Smooth muscle cell (in vitro differentiated cells): ENCODE data around the gene MAMDC2. TPM values are rescaled to one million over a fixed set of nuclear protein-coding genes. Genes with fewer than 3 reads are reported as not detected.
A peak's percentile ranks its signal among the peaks of the same experiment; 100 is the strongest.

Experiments used
- DNase-seq: peaks from one replicate; lab custom pipeline; 2025; ENCODE audit not compliant: unreplicated experiment; lab: John Stamatoyannopoulos, UW
- H2AFZ ChIP-seq: fragments of 200-600 bp; sonication (generic); 2 replicates; pipeline ENCODE4 v1.6.0; 2016; ENCODE audit warnings: antibody characterized with exemption, low read depth, mild to moderate bottlenecking
- H3F3A ChIP-seq: fragments of 200-600 bp; sonication (generic); 2 replicates; pipeline ENCODE4 v1.6.0; 2017; ENCODE audit warnings: antibody characterized with exemption, low read depth
- H3K27ac ChIP-seq: fragments of 200-600 bp; sonication (generic); 2 replicates; pipeline ENCODE4 v1.5.1; 2016; ENCODE audit warnings: low read depth, mild to moderate bottlenecking
- H3K27me3 ChIP-seq: fragments of 200-600 bp; sonication (generic); 2 replicates; pipeline ENCODE4 v1.6.1; 2016; ENCODE audit warnings: low read depth, mild to moderate bottlenecking
- H3K36me3 ChIP-seq: fragments of 200-600 bp; sonication (generic); 2 replicates; pipeline ENCODE4 v1.5.1; 2016; ENCODE audit warnings: low read depth
- H3K4me1 ChIP-seq: fragments of 200-600 bp; sonication (generic); 2 replicates; pipeline ENCODE4 v1.5.1; 2016; ENCODE audit warnings: low read depth
- H3K4me2 ChIP-seq: fragments of 200-600 bp; sonication (generic); 2 replicates; pipeline ENCODE4 v1.6.0; 2016; ENCODE audit warnings: mild to moderate bottlenecking
- H3K4me3 ChIP-seq: fragments of 200-600 bp; sonication (generic); 2 replicates; pipeline ENCODE4 v1.5.1; 2016; ENCODE audit warnings: mild to moderate bottlenecking
- H3K79me2 ChIP-seq: fragments of 200-600 bp; sonication (generic); 2 replicates; pipeline ENCODE4 v1.6.0; 2016; ENCODE audit warnings: low read depth, mild to moderate bottlenecking
- H3K9ac ChIP-seq: fragments of 200-600 bp; sonication (generic); 2 replicates; pipeline ENCODE4 v1.6.0; 2016; ENCODE audit warnings: low read depth
- H3K9me3 ChIP-seq: fragments of 200-600 bp; sonication (generic); replicated peaks from 2 replicates; pipeline ENCODE4 v1.5.1; 2016; ENCODE audit warnings: low read depth
- H4K20me1 ChIP-seq: fragments of 200-600 bp; sonication (generic); 2 replicates; pipeline ENCODE4 v1.6.0; 2016; ENCODE audit warnings: low read depth
- CTCF ChIP-seq: fragments of 200-600 bp; sonication (generic); IDR thresholded peaks from 2 replicates; pipeline ENCODE4 v1.5.1; 2017; ENCODE audit warnings: borderline replicate concordance, mild to moderate bottlenecking, antibody characterized with exemption; ENCODE audit not compliant: insufficient read depth, poor library complexity, severe bottlenecking
- WGBS: methylation state at CpG from one replicate; pipeline ENCODE4 v1.1.7; 2016; ENCODE audit warnings: low lambda C conversion rate; 5-methylcytosine and 5-hydroxymethylcytosine counted together
- polyA plus RNA-seq: library from polyadenylated mRNA; unstranded; fragments of >200 nt; fragmentation: Nextera tagmentation; extraction: Ambion mirVana; gene quantifications from 2 replicates; pipeline ENCODE4 v1.2.1, GENCODE V29; 2016
- total RNA-seq: library from RNA; depleted of rRNA; stranded (reverse); fragments of >200 nt; gene quantifications from 2 replicates; pipeline ENCODE4 v1.2.3, GENCODE V29; 2014

Gene MAMDC2
- total and polyA plus RNA-seq, 2 experiments from 2014 or later, result 8.2 to 13.0 TPM

GRCh38 chr9:70120834-70121510 lies 77.3 kb downstream of the MAMDC2 start:
- Histone ChIP-seq H3K27me3 (no peaks in the 10 kb centered on the region), H3K4me3 (no peak overlapping the region), H3K9me3 (no peaks in the 10 kb centered on the region), H3K27ac (peak overlapping the region; percentile 100), H2AFZ (no peak overlapping the region), H3K9ac (peak overlapping the region; percentile 96), H3K4me1 (peaks cover 13% of the 10 kb centered on the region), H3K4me2 (peak overlapping the region; percentile 61), H3K79me2 (no peaks in the 10 kb centered on the region), H4K20me1 (no peaks in the 10 kb centered on the region), H3K36me3 (no peaks in the 10 kb centered on the region), H3F3A (peaks cover 19% of the 10 kb centered on the region)
- WGBS, result 0% methylated on average over 5 of the region's 5 CpGs
- DNase-seq, result peak; percentile 23
- TF ChIP-seq CTCF, result peak; percentile 20

GRCh38 chr9:70121818-70122436 lies 78.3 kb downstream of the MAMDC2 start:
- Histone ChIP-seq H3K4me1 (peaks cover 13% of the 10 kb centered on the region), H3K9me3 (no peaks in the 10 kb centered on the region), H4K20me1 (no peaks in the 10 kb centered on the region), H3K9ac (peak overlapping the region; percentile 87), H3K79me2 (no peaks in the 10 kb centered on the region), H3K27me3 (no peaks in the 10 kb centered on the region), H3F3A (peaks cover 19% of the 10 kb centered on the region), H2AFZ (no peak overlapping the region), H3K36me3 (no peaks in the 10 kb centered on the region), H3K4me3 (no peak overlapping the region), H3K4me2 (peak overlapping the region; percentile 61), H3K27ac (peak overlapping the region; percentile 100)
- no peak for TF ChIP-seq CTCF
- 48% methylated on average over 2 of the region's 2 CpGs for WGBS
- DNase-seq, result no peak

GRCh38 chr9:70123695-70124094 lies 80.0 kb downstream of the MAMDC2 start:
- H3K4me1 ChIP-seq, result peaks cover 13% of the 10 kb centered on the region

More at GRCh38 chr9:70123695-70124094, 80.0 kb downstream of the MAMDC2 start:
- Histone ChIP-seq H3K4me3 (no peak overlapping the region), H2AFZ (no peak overlapping the region), H3K27me3 (no peaks in the 10 kb centered on the region), H3K36me3 (no peaks in the 10 kb centered on the region), H3F3A (peaks cover 19% of the 10 kb centered on the region), H3K27ac (peak overlapping the region; percentile 100), H3K4me2 (no peak overlapping the region), H3K9me3 (no peaks in the 10 kb centered on the region), H3K9ac (no peak overlapping the region), H4K20me1 (no peaks in the 10 kb centered on the region), H3K79me2 (no peaks in the 10 kb centered on the region)
- WGBS, result 66% methylated on average over 4 of the region's 4 CpGs
- DNase-seq, result no peak
- TF ChIP-seq CTCF, result no peak
